SK-N-SH (cell line): ENCODE data around the gene ROMO1. TPM values are rescaled to one million over a fixed set of nuclear protein-coding genes. Genes with fewer than 3 reads are reported as not detected.
"Not testable (repeated sequence)": the region's sequence is repeated elsewhere in the genome, so short reads cannot be mapped to it uniquely, and the experiment has no call there.

ENCODE experiments used
- CTCF ChIA-PET: fragments of 300-600, 350-600 bp; formaldehyde crosslinking; extraction: SDS; loops from one replicate; lab custom pipeline; 2021; lab: Yijun Ruan, JAX
- POLR2A ChIA-PET: fragments of 350-600 bp; sonication (Branson Sonifier 250); formaldehyde crosslinking; extraction: SDS; loops from one replicate; lab custom pipeline; 2020; ENCODE audit warnings: antibody characterized with exemption, inconsistent platforms; lab: Yijun Ruan, JAX
- DNase-seq: peaks from one replicate; pipeline ENCODE4 v3.0.0; 2012
- H2AFZ ChIP-seq: fragments of 200-600 bp; sonication (generic); 2 replicates; pipeline ENCODE4 v1.8.1; 2016; ENCODE audit warnings: antibody characterized with exemption, mild to moderate bottlenecking, low read depth
- H3F3A ChIP-seq: fragments of 200-600 bp; sonication (generic); replicated peaks from 2 replicates; pipeline ENCODE3; 2016; ENCODE audit warnings: antibody characterized with exemption, mild to moderate bottlenecking; ENCODE audit not compliant: insufficient read depth
- H3K27ac ChIP-seq, 2 experiments: fragments of 200-500 bp in 1 of 2; fragments of 200-600 bp in 1 of 2; sonication (Bioruptor generic) in 1 of 2; sonication (generic), shearing (Covaris generic) in 1 of 2; 2 replicates each; pipeline versions ENCODE4 v1.5.1 to v1.6.1; 2014 to 2016; ENCODE audit warnings: low read depth in 2 of 2, inconsistent platforms in 1 of 2, low read length in 1 of 2, mild to moderate bottlenecking in 1 of 2, mixed read lengths in 1 of 2
- H3K27me3 ChIP-seq: fragments of 200-600 bp; sonication (generic), shearing (Covaris generic); 2 replicates; pipeline ENCODE4 v1.6.1; 2016; ENCODE audit warnings: mixed run types; ENCODE audit not compliant: insufficient read depth
- H3K36me3 ChIP-seq, 2 experiments: fragments of 200-500 bp in 1 of 2; fragments of 200-600 bp in 1 of 2; sonication (Bioruptor generic) in 1 of 2; sonication (generic) in 1 of 2; replicated peaks in 1 of 2; 2 replicates each; pipeline versions ENCODE3 to v1.5.1; 2014 to 2016; ENCODE audit warnings: low read length in 1 of 2, mild to moderate bottlenecking in 1 of 2; ENCODE audit not compliant: insufficient read depth in 2 of 2, control insufficient read depth in 1 of 2
- H3K4me1 ChIP-seq, 2 experiments: fragments of 200-500 bp in 1 of 2; fragments of 200-600 bp in 1 of 2; sonication (Bioruptor generic) in 1 of 2; sonication (generic), shearing (Covaris generic) in 1 of 2; 2 replicates each; pipeline versions ENCODE4 v1.5.1 to v1.6.1; 2014 to 2016; ENCODE audit warnings: low read depth in 1 of 2, low read length in 1 of 2, mixed run types in 1 of 2; ENCODE audit not compliant: insufficient read depth in 2 of 2, control insufficient read depth in 1 of 2
- H3K4me2 ChIP-seq: fragments of 200-600 bp; sonication (generic), shearing (Covaris generic); 2 replicates; pipeline ENCODE4 v1.6.1; 2017; ENCODE audit warnings: mixed run types
- H3K4me3 ChIP-seq, 2 experiments: fragments of 200-500 bp in 1 of 2; fragments of 200-600 bp in 1 of 2; sonication (Bioruptor generic) in 1 of 2; sonication (generic), shearing (Covaris generic) in 1 of 2; 2 replicates each; pipeline versions ENCODE4 v1.5.1 to v1.8.1; 2014 to 2016; ENCODE audit warnings: low read depth in 2 of 2, inconsistent platforms in 1 of 2, low read length in 1 of 2, mild to moderate bottlenecking in 1 of 2, mixed read lengths in 1 of 2, moderate library complexity in 1 of 2
- H3K79me2 ChIP-seq: fragments of 200-600 bp; sonication (generic); 2 replicates; pipeline ENCODE4 v1.8.1; 2017; ENCODE audit warnings: mild to moderate bottlenecking; ENCODE audit not compliant: insufficient read depth
- H3K9ac ChIP-seq: fragments of 200-600 bp; sonication (generic); 2 replicates; pipeline ENCODE4 v1.6.1; 2017; ENCODE audit warnings: mixed run types
- H3K9me2 ChIP-seq: fragments of 200-600 bp; sonication (generic); 2 replicates; pipeline ENCODE4 v1.6.1; 2017; ENCODE audit warnings: mixed run types
- H3K9me3 ChIP-seq: fragments of 200-600 bp; sonication (generic); 2 replicates; pipeline ENCODE4 v1.6.1; 2017; ENCODE audit warnings: mixed run types, mild to moderate bottlenecking, moderate library complexity
- H4K20me1 ChIP-seq: fragments of 200-600 bp; sonication (generic); 2 replicates; pipeline ENCODE4 v1.6.1; 2017; ENCODE audit warnings: mild to moderate bottlenecking, mixed run types; ENCODE audit not compliant: insufficient read depth
- EZH2phosphoT487 ChIP-seq: fragments of 200-600 bp; sonication (generic); IDR thresholded peaks from 2 replicates; pipeline ENCODE4 v1.6.1; 2017; ENCODE audit warnings: low read depth, mixed run types, mild to moderate bottlenecking, antibody characterized with exemption, moderate library complexity, borderline replicate concordance
- GATA2 ChIP-seq: sonication (generic); formaldehyde crosslinking; IDR thresholded peaks from 2 replicates; pipeline ENCODE4 v1.5.0; 2020; ENCODE audit warnings: mild to moderate bottlenecking, missing genetic modification reagents
- JUND ChIP-seq: IDR thresholded peaks from 2 replicates; pipeline ENCODE4 v1.4.0; 2012
- MXI1 ChIP-seq: IDR thresholded peaks from 2 replicates; pipeline ENCODE4 v1.6.1; 2012; ENCODE audit warnings: mild to moderate bottlenecking, low read depth, low read length, improper control_type of control experiment
- NRF1 ChIP-seq: IDR thresholded peaks from 2 replicates; pipeline ENCODE4 v1.6.1; 2012; ENCODE audit warnings: low read depth, mild to moderate bottlenecking, low read length
- SIN3A ChIP-seq: IDR thresholded peaks from 2 replicates; pipeline ENCODE4 v1.6.1; 2012; ENCODE audit warnings: low read depth, mild to moderate bottlenecking, low read length, moderate library complexity, borderline replicate concordance
- TAF1 ChIP-seq: IDR thresholded peaks from 2 replicates; pipeline ENCODE4 v1.6.1; 2012; ENCODE audit warnings: low read depth, mild to moderate bottlenecking, low read length, moderate library complexity, borderline replicate concordance
- TEAD4 ChIP-seq: IDR thresholded peaks from 2 replicates; pipeline ENCODE4 v1.4.0; 2012; ENCODE audit warnings: mild to moderate bottlenecking, borderline replicate concordance; ENCODE audit not compliant: insufficient read depth
- YY1 ChIP-seq: IDR thresholded peaks from 2 replicates; pipeline ENCODE4 v1.4.0; 2012; ENCODE audit warnings: low read depth, mild to moderate bottlenecking
- WGBS: methylation state at CpG from one replicate; pipeline ENCODE4 v1.1.6; 2017; ENCODE audit warnings: low lambda C conversion rate; 5-methylcytosine and 5-hydroxymethylcytosine counted together
- polyA plus RNA-seq, 3 experiments: library from polyadenylated mRNA; depleted of rRNA; stranded (reverse); fragments of >200 nt; gene quantifications; 2 replicates each; pipeline ENCODE4 v1.2.3, GENCODE V29; 2012
- TF ChIP-seq, protein P1 (sequence below): fragments of 200-600 bp; sonication (generic); IDR thresholded peaks from 2 replicates; pipeline ENCODE4 v1.6.1; 2017; ENCODE audit warnings: antibody characterized with exemption, mild to moderate bottlenecking, moderate library complexity
- TF ChIP-seq, protein P2 (sequence below): IDR thresholded peaks from 2 replicates; pipeline ENCODE4 v1.4.0; 2012; ENCODE audit warnings: low read depth, borderline replicate concordance
- TF ChIP-seq, protein P3 (sequence below): IDR thresholded peaks from 2 replicates; pipeline ENCODE4 v1.6.1; 2012; ENCODE audit warnings: mild to moderate bottlenecking, low read depth, low read length, moderate library complexity

Gene ROMO1
- polyA plus RNA-seq, 1 of the 3 experiments (the other 2 are of a cell fraction), result 1,273 TPM

DNA sequence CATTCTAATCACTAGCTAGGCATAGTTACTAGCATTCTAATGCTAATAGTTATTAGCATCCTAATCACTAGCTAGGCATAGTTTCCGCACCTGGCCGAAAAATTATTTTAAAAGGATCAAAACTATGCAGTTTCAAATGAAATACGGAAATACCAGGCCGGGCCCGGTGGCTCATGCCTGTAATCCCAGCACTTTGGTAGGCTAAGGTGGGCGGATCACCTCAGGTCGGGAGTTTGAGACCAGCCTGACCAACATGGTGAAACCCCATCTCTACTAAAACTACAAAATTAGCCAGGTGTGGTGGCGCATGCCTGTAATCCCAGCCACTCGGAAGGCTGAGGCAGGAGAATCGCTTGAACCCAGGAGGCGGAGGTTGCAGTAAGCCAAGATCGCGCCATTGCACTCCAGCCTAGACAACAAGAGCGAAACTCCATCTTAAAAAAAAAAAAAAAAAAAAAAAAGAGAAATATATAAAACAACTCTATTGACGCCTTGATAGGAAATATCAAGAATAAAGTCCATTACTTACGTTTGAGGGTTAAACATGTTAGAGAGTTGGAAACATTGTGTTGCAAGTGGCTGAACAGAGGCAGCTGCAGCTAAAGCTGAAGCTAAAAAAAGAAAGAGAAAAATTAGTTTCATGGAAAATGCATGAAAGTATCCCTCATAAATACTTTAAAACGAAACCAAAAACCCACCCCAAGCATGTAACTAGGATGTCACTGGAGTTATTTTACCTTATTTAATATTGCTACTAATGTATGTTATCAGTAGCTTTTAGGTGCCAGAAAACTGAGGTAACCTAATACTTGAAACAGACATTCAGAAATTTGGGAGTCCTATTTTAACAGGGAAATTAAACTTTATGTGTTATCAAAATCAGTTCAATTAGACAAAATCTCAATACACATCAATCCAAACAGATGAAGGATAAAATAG, 7.7 kb downstream of the ROMO1 start:
- H4K20me1 ChIP-seq, result peaks cover 89% of the 10 kb centered on the region
- CTCF ChIA-PET, result interaction anchor here (1.3 to 3.1 kb wide), 4 partner anchors 12 to 243 kb away, joined by 4 to 12 read pairs (median 5); no protein-coding TSS in a partner anchor
- not testable (repeated sequence) for DNase-seq

DNA sequence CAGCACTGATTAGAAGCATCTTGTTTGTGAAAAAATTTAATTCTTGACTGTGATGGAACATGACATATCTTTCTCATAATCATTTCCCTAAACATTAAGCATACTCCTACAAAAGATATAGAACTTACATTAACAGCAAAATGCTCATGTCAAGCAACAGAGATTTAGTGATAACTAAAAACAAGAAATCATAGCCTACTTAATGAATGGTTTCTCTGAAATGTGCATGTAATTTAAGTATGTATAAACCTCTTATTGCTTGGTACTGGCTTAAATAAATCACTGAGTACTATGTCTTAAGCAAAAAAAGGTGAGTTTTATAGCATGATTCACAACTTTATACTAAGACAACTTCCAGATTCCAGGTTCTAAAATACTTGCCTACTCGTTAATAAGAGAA, 9.3 kb downstream of the ROMO1 start:
- H3K79me2 ChIP-seq, result peaks cover 91% of the 10 kb centered on the region
- no peak overlapping the region for H2AFZ ChIP-seq
- no peak overlapping the region for H3K9ac ChIP-seq
- H3K9me2 ChIP-seq, result no peaks in the 10 kb centered on the region
- POLR2A ChIA-PET, result no interaction called here
- peaks cover 91 to 98% of the 10 kb centered on the region in 2 experiments for H3K36me3 ChIP-seq
- 40% methylated on average over 1 of the region's 1 CpG for WGBS
- H3K9me3 ChIP-seq, result no peaks in the 10 kb centered on the region
- DNase-seq, result no peak
- no peaks in the 10 kb centered on the region for H3K27me3 ChIP-seq
- peak overlapping the region in 1 of 2 experiments; percentile 42; a peak in 3 of 4 replicates for H3K27ac ChIP-seq
- peaks cover 91% of the 10 kb centered on the region for H4K20me1 ChIP-seq
- no peak overlapping the region for H3K4me3 ChIP-seq
- H3K4me1 ChIP-seq, result peaks cover 0 to 21% of the 10 kb centered on the region in 2 experiments; a peak in 3 of 4 replicates
- CTCF ChIA-PET, result interaction anchor here (1.3 to 1.7 kb wide), 2 partner anchors 176 to 245 kb away, joined by 4 to 5 read pairs; no protein-coding TSS in a partner anchor
- no peak for TF ChIP-seq TAF1
- no peak for TF ChIP-seq JUND
- no peak for TF ChIP-seq GATA2
- no peak for TF ChIP-seq MXI1
- no peak for TF ChIP-seq SIN3A
- TF ChIP-seq, protein P1, sequence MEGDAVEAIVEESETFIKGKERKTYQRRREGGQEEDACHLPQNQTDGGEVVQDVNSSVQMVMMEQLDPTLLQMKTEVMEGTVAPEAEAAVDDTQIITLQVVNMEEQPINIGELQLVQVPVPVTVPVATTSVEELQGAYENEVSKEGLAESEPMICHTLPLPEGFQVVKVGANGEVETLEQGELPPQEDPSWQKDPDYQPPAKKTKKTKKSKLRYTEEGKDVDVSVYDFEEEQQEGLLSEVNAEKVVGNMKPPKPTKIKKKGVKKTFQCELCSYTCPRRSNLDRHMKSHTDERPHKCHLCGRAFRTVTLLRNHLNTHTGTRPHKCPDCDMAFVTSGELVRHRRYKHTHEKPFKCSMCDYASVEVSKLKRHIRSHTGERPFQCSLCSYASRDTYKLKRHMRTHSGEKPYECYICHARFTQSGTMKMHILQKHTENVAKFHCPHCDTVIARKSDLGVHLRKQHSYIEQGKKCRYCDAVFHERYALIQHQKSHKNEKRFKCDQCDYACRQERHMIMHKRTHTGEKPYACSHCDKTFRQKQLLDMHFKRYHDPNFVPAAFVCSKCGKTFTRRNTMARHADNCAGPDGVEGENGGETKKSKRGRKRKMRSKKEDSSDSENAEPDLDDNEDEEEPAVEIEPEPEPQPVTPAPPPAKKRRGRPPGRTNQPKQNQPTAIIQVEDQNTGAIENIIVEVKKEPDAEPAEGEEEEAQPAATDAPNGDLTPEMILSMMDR, result no peak
- no peak for TF ChIP-seq NRF1
- TF ChIP-seq EZH2phosphoT487, result no peak
- no peak for TF ChIP-seq YY1
- TF ChIP-seq, protein P2, sequence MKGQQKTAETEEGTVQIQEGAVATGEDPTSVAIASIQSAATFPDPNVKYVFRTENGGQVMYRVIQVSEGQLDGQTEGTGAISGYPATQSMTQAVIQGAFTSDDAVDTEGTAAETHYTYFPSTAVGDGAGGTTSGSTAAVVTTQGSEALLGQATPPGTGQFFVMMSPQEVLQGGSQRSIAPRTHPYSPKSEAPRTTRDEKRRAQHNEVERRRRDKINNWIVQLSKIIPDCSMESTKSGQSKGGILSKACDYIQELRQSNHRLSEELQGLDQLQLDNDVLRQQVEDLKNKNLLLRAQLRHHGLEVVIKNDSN, result no peak
- TF ChIP-seq, protein P3, sequence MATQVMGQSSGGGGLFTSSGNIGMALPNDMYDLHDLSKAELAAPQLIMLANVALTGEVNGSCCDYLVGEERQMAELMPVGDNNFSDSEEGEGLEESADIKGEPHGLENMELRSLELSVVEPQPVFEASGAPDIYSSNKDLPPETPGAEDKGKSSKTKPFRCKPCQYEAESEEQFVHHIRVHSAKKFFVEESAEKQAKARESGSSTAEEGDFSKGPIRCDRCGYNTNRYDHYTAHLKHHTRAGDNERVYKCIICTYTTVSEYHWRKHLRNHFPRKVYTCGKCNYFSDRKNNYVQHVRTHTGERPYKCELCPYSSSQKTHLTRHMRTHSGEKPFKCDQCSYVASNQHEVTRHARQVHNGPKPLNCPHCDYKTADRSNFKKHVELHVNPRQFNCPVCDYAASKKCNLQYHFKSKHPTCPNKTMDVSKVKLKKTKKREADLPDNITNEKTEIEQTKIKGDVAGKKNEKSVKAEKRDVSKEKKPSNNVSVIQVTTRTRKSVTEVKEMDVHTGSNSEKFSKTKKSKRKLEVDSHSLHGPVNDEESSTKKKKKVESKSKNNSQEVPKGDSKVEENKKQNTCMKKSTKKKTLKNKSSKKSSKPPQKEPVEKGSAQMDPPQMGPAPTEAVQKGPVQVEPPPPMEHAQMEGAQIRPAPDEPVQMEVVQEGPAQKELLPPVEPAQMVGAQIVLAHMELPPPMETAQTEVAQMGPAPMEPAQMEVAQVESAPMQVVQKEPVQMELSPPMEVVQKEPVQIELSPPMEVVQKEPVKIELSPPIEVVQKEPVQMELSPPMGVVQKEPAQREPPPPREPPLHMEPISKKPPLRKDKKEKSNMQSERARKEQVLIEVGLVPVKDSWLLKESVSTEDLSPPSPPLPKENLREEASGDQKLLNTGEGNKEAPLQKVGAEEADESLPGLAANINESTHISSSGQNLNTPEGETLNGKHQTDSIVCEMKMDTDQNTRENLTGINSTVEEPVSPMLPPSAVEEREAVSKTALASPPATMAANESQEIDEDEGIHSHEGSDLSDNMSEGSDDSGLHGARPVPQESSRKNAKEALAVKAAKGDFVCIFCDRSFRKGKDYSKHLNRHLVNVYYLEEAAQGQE, result no peak
- TF ChIP-seq TEAD4, result no peak
- H3F3A ChIP-seq, result peaks cover 96% of the 10 kb centered on the region
- H3K4me2 ChIP-seq, result no peak overlapping the region

More for the DNA sequence above, 7.7 kb downstream of the ROMO1 start:
- H3K9me2 ChIP-seq, H3K9me3 ChIP-seq, H3K4me3 ChIP-seq, H3K9ac ChIP-seq, H3K27me3 ChIP-seq, H3K4me2 ChIP-seq, H2AFZ ChIP-seq, POLR2A ChIA-PET: not testable (repeated sequence)
- peaks cover 95 to 97% of the 10 kb centered on the region in 2 experiments for H3K36me3 ChIP-seq
- peaks cover 0 to 21% of the 10 kb centered on the region in 2 experiments; a peak in 3 of 4 replicates for H3K4me1 ChIP-seq
- peaks cover 85% of the 10 kb centered on the region for H3K79me2 ChIP-seq
- peaks cover 98% of the 10 kb centered on the region for H3F3A ChIP-seq
- H3K27ac ChIP-seq, result peak overlapping the region in 1 of 2 experiments; percentile 0; a peak in 1 of 4 replicates
- 94% methylated on average over 17 of the region's 17 CpGs for WGBS
